HPDE6-E6E7 (cell line): ENCODE results near the gene BABAM2.

Experiments
- DNase-seq: peaks from one replicate; pipeline ENCODE4 v3.0.0; 2011; ENCODE audit warnings: missing footprints; ENCODE audit errors: extremely low spot score

BABAM2 gene

DNA sequence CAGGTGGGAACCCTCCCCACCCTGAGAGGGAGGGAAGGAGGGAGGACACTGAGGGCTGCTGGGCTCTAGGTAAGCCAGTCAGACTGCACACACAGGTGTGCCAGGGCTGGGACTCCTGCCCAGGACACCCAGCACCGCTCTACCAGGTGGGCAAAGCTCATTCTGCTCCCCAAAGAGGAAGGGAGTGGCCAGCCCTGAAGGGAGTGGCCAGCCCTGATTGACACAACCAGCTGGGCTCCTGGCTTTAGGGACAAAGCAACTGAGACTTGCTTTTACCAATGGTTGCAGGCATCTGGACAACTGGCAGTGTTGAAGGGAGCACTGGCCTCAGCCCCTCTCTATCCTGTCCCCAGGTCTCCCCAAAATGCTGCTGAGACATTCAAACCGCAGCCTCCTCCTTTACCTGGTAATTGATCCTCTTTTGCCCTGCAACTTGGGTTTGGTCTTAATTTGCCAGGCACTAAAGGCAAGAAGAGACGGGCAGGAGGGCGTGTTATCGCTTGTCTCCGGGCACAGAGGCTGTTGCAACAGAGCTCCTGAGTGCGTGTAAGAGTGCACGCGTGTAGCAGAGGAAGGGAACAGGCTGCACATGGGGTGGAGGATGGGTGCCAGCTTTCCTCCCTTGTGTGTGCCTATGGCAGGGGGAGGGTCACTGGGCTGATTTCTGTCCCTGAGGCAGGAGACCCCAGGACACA, 487.6 kb downstream of the BABAM2 start:
- DNase-seq = peak; percentile 86

DNA sequence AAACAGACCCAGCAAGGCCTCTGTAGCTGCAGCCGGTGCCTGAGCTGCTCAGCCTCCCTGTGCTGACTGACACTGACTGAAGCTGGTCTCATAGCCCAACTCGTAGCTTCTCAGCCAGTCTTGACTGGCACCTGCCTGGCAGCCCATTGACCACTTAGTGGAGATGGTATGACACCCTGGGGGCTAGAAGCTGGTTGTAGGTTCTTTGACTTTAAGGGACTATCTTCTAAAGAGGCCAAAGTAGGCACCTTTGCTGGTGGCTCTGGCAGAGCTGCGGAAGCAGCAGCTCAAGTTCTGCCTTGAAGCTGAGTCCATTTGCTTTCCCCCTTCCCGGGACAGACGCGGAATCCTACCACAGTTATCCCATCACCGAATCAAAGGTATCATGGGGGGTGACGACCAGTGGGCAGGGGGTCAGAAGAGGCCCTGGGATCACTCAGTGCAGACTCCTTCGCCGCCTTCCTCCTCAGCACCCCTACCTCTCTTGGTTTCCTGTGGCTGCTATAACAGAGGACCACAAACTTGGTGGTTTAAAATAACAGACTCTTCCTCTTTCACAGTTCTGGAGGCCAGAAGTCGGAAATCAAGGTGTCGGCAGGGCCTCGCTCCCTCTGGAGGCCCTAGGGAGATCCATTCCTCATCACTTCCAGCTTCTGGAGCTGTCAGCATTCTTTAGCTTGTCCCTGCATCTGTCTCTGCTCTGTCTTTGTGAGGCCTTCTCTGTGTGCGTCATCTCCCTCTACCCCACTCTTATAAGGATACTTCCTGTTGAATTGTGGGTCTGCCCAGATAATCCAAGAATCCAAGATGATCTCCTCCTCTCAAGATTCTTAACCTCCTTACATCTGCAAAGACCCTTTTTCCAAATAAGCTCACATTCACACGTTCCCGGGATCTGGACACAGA, 488.4 kb downstream of the BABAM2 start:
- DNase-seq = no peak

GRCh38 chr2:28380219-28380618, 489.7 kb downstream of the BABAM2 start:
- no peak for DNase-seq

GRCh38 chr2:28381225-28382180, 491.0 kb downstream of the BABAM2 start:
- DNase-seq = no peak

GRCh38 chr2:28382755-28383154, 492.2 kb downstream of the BABAM2 start:
- DNase-seq = no peak

GRCh38 chr2:28387082-28387960, 496.8 kb downstream of the BABAM2 start:
- DNase-seq = no peak
